OCI-LY7 (cell line): Measurements from ENCODE around the gene CYB561D1. TPM values are rescaled to one million over a fixed set of nuclear protein-coding genes. Genes with fewer than 3 reads are reported as not detected.

ENCODE experiments used
- BruUV-seq: library from RNA; stranded (reverse); fragments of 400-500 nt; replicated peaks from 2 replicates; lab custom pipeline; 2021; lab: Mats Ljungman, UMichigan
- CTCF ChIA-PET: fragments of 300-600 bp; sonication (Branson Sonifier 250); formaldehyde crosslinking; loops from one replicate; lab custom pipeline; 2022; ENCODE audit warnings: antibody characterized with exemption; ENCODE audit not compliant: unreplicated experiment; lab: Charles Lee
- POLR2A ChIA-PET: fragments of 300-600 bp; sonication (Branson Sonifier 250); formaldehyde crosslinking; loops from one replicate; lab custom pipeline; 2022; ENCODE audit warnings: antibody characterized with exemption; lab: Charles Lee
- DNase-seq: peaks from one replicate; pipeline ENCODE4 v3.0.0-alpha.2; 2015; ENCODE audit warnings: low spot score
- H2AFZ ChIP-seq: fragments of 200-600 bp; sonication (generic), shearing (Covaris generic); 2 replicates; pipeline ENCODE4 v1.6.1; 2014; ENCODE audit warnings: mild to moderate bottlenecking, antibody characterized with exemption, low read length, moderate library complexity
- H3K27ac ChIP-seq: fragments of 200-600 bp; sonication (generic); 2 replicates; pipeline ENCODE4 v1.5.1; 2014; ENCODE audit warnings: mixed run types, low read depth, mild to moderate bottlenecking, moderate library complexity, low read length, inconsistent platforms; ENCODE audit not compliant: poor library complexity, severe bottlenecking
- H3K36me3 ChIP-seq: fragments of 200-600 bp; sonication (generic); 2 replicates; pipeline ENCODE4 v1.6.1; 2014; ENCODE audit warnings: mild to moderate bottlenecking, antibody characterized with exemption, low read length, moderate library complexity, mixed read lengths; ENCODE audit not compliant: insufficient read depth
- H3K4me1 ChIP-seq: fragments of 200-600 bp; sonication (generic); 2 replicates; pipeline ENCODE4 v1.5.1; 2014; ENCODE audit warnings: mild to moderate bottlenecking, low read length; ENCODE audit not compliant: insufficient read depth, poor library complexity, severe bottlenecking
- H3K4me2 ChIP-seq: fragments of 200-600 bp; sonication (generic); 2 replicates; pipeline ENCODE4 v1.6.1; 2014; ENCODE audit warnings: mild to moderate bottlenecking, low read length
- H3K4me3 ChIP-seq: fragments of 200-600 bp; sonication (generic); 2 replicates; pipeline ENCODE4 v1.5.1; 2014; ENCODE audit warnings: mild to moderate bottlenecking, low read depth, low read length; ENCODE audit not compliant: poor library complexity, severe bottlenecking
- H3K79me2 ChIP-seq: fragments of 200-600 bp; sonication (generic); 2 replicates; pipeline ENCODE4 v1.6.1; 2016; ENCODE audit warnings: low read depth, mild to moderate bottlenecking, low read length, moderate library complexity, mixed read lengths; ENCODE audit not compliant: insufficient read depth
- H3K9me2 ChIP-seq: fragments of 200-600 bp; sonication (generic); 2 replicates; pipeline ENCODE4 v1.6.1; 2016; ENCODE audit warnings: mild to moderate bottlenecking, low read length, mixed read lengths; ENCODE audit not compliant: insufficient read depth
- H3K9me3 ChIP-seq: fragments of 200-600 bp; sonication (generic); 2 replicates; pipeline ENCODE4 v1.6.1; 2014; ENCODE audit warnings: mild to moderate bottlenecking, mixed run types, low read length, mixed read lengths
- H4K20me1 ChIP-seq: fragments of 200-600 bp; sonication (generic); 2 replicates; pipeline ENCODE4 v1.6.1; 2014; ENCODE audit warnings: mild to moderate bottlenecking, antibody characterized with exemption, low read length, moderate library complexity, mixed read lengths; ENCODE audit not compliant: insufficient read depth
- CTCF ChIP-seq: fragments of 200-600 bp; sonication (generic); conservative IDR thresholded peaks from 2 replicates; pipeline ENCODE4 v1.5.1; 2014; ENCODE audit warnings: mild to moderate bottlenecking, antibody characterized with exemption, low read length, moderate library complexity, mixed read lengths
- EZH2phosphoT487 ChIP-seq: fragments of 200-600 bp; sonication (generic); IDR thresholded peaks from 2 replicates; pipeline ENCODE4 v1.6.1; 2018; ENCODE audit warnings: low read depth, borderline replicate concordance, mild to moderate bottlenecking, mixed run types, antibody characterized with exemption, low read length, moderate library complexity, mixed read lengths
- intact Hi-C: fragments of 100-400 bp; cut with micrococcal nuclease; formaldehyde crosslinking; loops from one replicate; pipeline ENCODE4 v1.10.0; 2022; ENCODE audit not compliant: unreplicated experiment
- total RNA-seq, 2 experiments: library from RNA; depleted of rRNA in 1 of 2; stranded (reverse); fragments of >200 nt in 1 of 2; shearing (Covaris generic) in 1 of 2; gene quantifications; 2 replicates each; pipeline ENCODE4 v1.2.3, GENCODE V29; 2014 to 2022

CYB561D1 gene
- total RNA-seq, 2 experiments from 2014 or later, result 6.2 to 10.5 TPM

- Histone ChIP-seq H4K20me1 (no peaks in the 10 kb centered on the region), H3K36me3 (no peaks in the 10 kb centered on the region), H3K9me3 (no peaks in the 10 kb centered on the region), H3K4me3 (no peak overlapping the region), H3K79me2 (no peaks in the 10 kb centered on the region), H2AFZ (no peak overlapping the region), H3K27ac (no peak overlapping the region), H3K4me1 (no peaks in the 10 kb centered on the region), H3K4me2 (no peak overlapping the region), H3K9me2 (no peaks in the 10 kb centered on the region)
- DNase-seq, result no peak
- intact Hi-C loops, result no loop called here
- ChIA-PET CTCF (no interaction called here), POLR2A (no interaction called here)
- TF ChIP-seq CTCF, result no peak
- no peak for TF ChIP-seq EZH2phosphoT487
- BruUV-seq, result no TSS peak
Observed at GRCh38 chr1:109466125-109466451, 27.8 kb upstream of the CYB561D1 start.

- Histone ChIP-seq H3K4me3 (no peak within 1 kb of the TSS), H3K4me1 (no peaks in the 10 kb centered on the region), H2AFZ (no peak within 1 kb of the TSS), H3K9me2 (no peaks in the 10 kb centered on the region), H3K79me2 (no peaks in the 10 kb centered on the region), H3K4me2 (no peak within 1 kb of the TSS), H3K36me3 (no peaks in the 10 kb centered on the region), H4K20me1 (no peaks in the 10 kb centered on the region), H3K9me3 (no peaks in the 10 kb centered on the region), H3K27ac (no peak within 1 kb of the TSS)
- ChIA-PET POLR2A (no interaction called here), CTCF (no interaction called here)
- no TSS peak for BruUV-seq
- intact Hi-C loops, result no loop called here
- TF ChIP-seq CTCF (no peak), EZH2phosphoT487 (no peak)
- DNase-seq, result no peak
Observed at GRCh38 chr1:109466452-109467300, 27.2 kb upstream of the CYB561D1 start, which contains the start of gene SYPL2. Gene SYPL2, plus strand, starts transcription at chr1:109466546. Its CDS starts 298 bp downstream, at chr1:109466844.

- no peak for TF ChIP-seq EZH2phosphoT487
- no peak for TF ChIP-seq CTCF
- H3K4me2 ChIP-seq, result no peak overlapping the region
- DNase-seq, result no peak
- H3K4me1 ChIP-seq, result no peaks in the 10 kb centered on the region
- no peak overlapping the region for H2AFZ ChIP-seq
- intact Hi-C loops, result no loop called here
- H3K36me3 ChIP-seq, result no peaks in the 10 kb centered on the region
- no peaks in the 10 kb centered on the region for H3K9me3 ChIP-seq
- POLR2A ChIA-PET, result interaction anchor here (1.3 kb wide), 1 partner anchor 8 kb away, joined by 3 read pairs; no protein-coding TSS in a partner anchor
- CTCF ChIA-PET, result no interaction called here
- no peak overlapping the region for H3K4me3 ChIP-seq
- H3K9me2 ChIP-seq, result no peaks in the 10 kb centered on the region
- no peak overlapping the region for H3K27ac ChIP-seq
- no TSS peak for BruUV-seq
- no peaks in the 10 kb centered on the region for H3K79me2 ChIP-seq
- H4K20me1 ChIP-seq, result no peaks in the 10 kb centered on the region
Observed at GRCh38 chr1:109467301-109467777, 26.6 kb upstream of the CYB561D1 start.
